SIG-M5 treated with dmso at 0.1 percent for 504 hours (cell line): ENCODE measurements around the gene IGSF3.
"Not testable (repeated sequence)": the region's sequence is repeated elsewhere in the genome, so short reads cannot be mapped to it uniquely, and the experiment has no call there.

Experiments used
- DNase-seq: peaks from one replicate; lab custom pipeline; 2025; ENCODE audit not compliant: unreplicated experiment; lab: John Stamatoyannopoulos, UW

IGSF3 gene

DNA sequence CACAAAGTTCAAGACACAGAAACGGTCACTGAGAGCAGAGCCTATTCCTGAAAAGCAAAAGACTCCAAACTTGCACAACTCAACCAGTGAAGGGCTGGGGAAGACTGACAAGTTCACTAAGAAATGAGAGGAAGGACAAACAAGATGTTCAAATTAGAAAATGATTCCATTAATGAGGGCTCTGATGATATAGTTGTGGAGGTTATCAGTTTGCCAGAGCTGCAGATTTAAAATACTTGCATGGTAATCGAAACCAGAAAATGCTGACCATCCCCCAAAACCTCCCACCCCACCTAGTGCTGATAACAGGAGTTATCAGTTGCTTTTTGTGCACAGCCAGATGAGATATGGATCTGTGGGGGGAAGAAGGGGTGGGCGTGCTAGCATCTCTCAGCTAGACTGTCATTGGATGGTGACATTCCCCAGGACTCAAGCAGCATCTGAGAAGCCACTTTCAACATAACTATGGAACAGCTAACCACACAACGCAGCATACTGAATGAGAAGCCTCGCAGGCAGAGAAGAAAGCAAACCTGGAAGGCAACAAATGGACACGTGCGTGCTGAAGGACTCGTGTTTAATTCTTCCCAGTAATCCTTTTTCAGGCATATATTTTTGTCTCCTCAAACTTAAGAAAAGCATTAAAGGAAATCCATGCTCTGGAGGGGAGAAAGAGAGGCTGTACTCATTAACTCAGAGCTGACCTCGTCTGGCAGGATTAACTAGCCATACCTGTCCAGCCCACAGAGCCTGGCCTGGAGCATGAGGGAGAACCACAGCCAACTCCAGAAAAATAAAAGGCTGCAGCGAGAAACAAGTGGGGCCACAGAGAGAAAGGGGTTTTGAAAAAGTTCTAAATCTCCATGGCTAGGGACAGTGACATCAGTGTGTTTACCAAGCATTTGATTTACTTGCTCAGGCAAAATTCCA is 35.3 kb downstream of the IGSF3 start:
- peak; percentile 24 for DNase-seq

DNA sequence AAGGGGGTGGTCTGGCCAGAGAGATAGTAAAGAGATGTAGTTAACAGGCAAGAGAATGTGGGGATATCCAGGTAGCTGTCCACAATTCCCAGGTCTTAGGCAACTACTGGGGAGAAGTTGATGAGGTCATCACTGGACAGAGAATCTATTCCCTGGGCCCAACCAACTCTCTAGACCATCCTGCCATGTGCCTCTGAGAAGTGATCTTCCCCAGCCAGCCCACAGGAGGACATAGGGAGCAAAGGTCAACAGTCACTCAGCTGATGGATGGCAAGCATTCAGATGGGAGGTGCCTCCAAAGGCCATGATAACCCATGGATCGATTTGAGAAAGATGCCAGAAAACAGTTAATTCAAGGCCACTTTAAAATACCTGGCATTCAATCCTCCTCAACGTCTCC is 36.0 kb downstream of the IGSF3 start:
- DNase-seq, result not testable (repeated sequence)

DNA sequence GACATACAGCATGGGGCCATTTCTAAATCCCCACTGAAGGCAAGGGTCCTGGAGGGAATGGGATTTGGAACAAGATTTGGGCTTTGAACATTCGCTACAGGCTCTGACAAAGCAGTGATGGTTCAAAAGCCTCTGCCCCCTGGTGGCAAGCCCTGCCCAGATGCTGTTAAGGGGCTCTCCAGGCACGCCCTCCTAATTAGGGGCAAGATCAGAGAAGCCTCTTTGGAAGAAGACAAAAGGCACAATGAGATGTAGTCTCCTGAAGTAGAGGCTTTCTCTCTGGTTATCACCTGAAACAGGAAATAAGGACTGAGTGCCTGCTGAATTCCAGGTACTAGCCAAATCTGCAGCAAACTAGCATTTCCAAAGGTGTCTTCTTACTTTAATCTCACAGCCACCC is 37.5 kb downstream of the IGSF3 start:
- not testable (repeated sequence) for DNase-seq

GRCh38 chr1:116629441-116629840 is 38.1 kb downstream of the IGSF3 start:
- not testable (repeated sequence) for DNase-seq

DNA sequence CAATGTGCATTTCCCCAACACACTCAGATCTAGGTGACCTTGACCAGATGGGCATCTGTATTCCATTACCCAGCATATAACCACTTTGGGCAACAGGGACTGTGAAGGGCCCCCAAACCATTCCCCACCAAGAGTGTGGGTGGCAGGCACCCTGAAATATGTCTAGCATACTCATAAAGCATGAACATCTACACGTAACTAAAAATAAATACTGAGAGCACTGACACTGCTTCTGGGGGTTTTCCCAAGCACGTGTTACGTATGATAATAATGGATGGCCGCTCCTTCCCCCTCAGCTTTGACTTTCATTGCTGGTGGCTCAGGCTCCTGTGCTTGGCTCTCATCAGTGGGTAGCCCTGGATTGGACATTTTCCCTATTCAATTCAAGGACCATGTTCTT is 39.1 kb downstream of the IGSF3 start:
- DNase-seq, result no peak

DNA sequence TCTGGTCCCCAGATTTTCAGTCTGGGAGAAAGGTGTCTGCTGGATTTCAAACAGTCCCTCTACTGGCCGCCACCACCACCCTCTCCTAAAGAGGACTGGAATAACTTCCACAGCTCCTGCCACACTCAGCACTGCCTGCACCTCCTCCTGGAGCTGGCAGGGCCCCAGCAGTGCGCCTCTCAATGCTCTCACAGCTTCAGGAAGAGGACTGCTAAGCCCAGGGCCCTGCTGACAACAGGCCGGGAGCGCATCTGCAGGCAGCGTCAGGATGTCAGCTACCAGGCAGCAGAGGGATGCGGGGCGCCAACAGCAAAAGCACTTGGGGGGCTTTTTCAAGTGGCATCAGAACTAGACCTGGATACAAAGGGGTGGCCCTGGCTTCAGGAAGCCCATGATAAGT is 40.2 kb downstream of the IGSF3 start:
- DNase-seq, result not testable (repeated sequence)

GRCh38 chr1:116626915-116627314 is 40.6 kb downstream of the IGSF3 start:
- DNase-seq, result not testable (repeated sequence)

DNA sequence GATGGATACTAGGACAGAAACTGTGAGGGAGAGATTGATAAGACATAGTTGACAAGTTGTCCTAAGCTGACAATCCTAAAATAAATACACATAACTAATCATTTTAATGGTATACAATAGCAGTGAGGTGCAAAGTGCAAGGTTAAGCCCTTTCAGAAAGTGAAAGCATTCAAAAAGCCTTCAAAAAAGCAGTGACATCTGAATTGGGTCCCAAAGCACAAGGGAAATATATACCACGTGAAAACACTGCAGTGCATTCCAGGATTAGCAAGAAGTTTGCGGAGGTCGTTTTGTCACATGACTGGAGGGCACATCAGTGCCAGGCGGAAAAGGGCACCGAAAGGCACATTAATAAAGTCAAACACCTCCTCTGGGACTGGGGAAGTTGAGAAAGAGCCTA is 42.4 kb downstream of the IGSF3 start:
- DNase-seq, result not testable (repeated sequence)

GRCh38 chr1:116624040-116624439 is 43.5 kb downstream of the IGSF3 start:
- DNase-seq, result no peak

GRCh38 chr1:116622496-116622895 is 45.0 kb downstream of the IGSF3 start:
- not testable (repeated sequence) for DNase-seq

GRCh38 chr1:116621756-116622155 is 45.8 kb downstream of the IGSF3 start:
- DNase-seq, result not testable (repeated sequence)

DNA sequence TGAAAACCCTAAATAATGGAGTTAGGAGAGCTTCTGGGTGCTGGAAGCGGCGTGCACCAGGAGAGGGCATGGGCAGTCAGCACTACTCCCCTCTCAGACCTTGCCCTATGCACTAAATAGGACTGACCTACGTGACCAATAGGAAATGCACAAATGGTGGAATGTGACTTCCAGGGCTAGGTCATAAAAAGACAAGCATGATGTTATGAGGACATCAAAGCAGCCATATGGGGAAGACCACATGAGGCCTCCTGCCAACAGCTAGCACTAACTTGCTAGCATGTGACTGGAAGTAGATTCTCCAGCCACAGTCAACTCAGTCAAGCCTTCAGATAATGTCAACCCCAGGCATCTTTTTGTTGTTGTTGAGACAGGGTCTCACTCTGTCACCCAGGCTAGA is 47.1 kb downstream of the IGSF3 start:
- DNase-seq, result not testable (repeated sequence)

- not testable (repeated sequence) for DNase-seq
Measured at GRCh38 chr1:116619106-116619505, 48.4 kb downstream of the IGSF3 start.

- DNase-seq, result not testable (repeated sequence)
Measured at GRCh38 chr1:116617808-116618207, 49.7 kb downstream of the IGSF3 start.

DNA sequence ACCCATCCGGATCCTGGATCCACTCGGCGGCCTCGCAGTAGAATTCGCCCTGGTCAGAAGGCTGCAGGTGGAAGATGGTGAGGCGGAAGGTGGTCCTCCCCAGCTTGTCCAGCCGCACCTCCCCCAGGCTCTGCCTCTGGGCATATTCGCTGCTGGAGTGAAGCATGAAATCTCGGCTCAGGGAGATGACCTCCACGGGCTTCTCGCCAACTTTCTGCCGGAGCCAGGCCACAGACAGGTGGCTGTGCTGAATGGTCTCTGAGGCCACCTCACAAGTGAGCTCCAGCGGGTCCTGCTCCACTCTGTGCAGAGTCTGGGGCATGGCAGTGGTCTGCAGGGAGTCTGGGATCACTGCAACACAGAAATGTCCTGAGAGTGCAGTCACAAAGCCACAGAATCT is 53.7 kb downstream of the IGSF3 start:
- DNase-seq, result not testable (repeated sequence)

GRCh38 chr1:116609801-116610371 is 57.6 kb downstream of the IGSF3 start:
- not testable (repeated sequence) for DNase-seq

DNA sequence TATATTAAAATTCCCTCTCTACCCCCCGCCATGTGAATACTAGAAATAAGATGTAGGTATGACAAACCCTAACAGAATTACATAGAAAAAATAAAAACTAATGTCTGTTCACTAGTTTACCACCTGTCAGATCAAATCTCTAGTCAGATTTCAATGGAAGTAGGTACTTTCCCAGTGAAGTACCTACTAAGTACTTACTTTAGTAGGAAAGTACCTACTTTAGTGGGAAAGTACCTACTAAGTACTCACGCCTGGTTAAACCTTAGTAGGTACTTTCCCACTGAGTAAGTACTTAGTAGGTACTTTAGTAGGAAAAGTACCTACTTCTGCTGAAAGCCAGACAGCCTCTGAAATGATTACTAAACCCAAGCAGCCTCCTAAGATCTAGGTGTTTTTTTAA is 58.7 kb downstream of the IGSF3 start:
- not testable (repeated sequence) for DNase-seq

DNA sequence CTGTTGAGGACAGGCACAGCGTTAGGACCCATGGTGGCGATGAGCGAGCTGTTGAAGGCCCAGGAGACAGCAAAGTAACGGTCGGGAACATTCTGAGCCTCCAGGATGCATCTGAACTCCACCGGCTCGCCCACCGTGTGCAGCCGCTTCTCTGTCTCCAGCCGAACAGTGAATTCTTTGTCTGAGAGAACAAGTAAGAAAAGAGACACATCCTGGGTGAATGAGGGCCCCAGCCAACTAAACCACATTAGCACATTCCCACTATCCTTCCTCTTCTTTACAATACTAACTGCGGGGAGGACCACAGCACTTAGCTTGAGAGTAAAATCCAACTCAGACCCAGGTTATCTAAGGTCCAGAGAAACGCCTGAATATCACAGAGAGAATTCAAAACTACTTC is 59.4 kb downstream of the IGSF3 start:
- not testable (repeated sequence) for DNase-seq

DNA sequence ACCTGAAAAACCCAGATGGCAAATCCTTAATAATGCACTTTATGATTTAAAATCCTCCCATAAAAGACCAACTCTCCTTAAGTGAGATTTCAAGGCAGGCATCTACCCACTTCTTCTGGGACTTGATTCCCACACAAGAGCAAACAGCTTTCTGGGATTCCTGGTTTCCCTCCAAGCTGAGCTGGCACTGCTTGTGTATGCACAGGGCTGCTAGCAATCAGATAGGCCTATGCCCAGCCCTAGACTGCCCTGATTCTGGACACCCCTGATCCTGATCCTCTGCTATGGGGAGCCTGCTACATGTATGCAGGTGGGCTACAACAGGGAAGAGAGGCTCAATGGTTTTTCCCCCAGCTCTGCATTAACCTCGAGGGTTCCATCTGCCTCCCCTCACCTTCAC is 60.1 kb downstream of the IGSF3 start:
- DNase-seq, result not testable (repeated sequence)

GRCh38 chr1:116606067-116606466 is 61.5 kb downstream of the IGSF3 start:
- DNase-seq, result peak; percentile 73

- no peak for DNase-seq
Measured at GRCh38 chr1:116605315-116605714, 62.2 kb downstream of the IGSF3 start.

DNA sequence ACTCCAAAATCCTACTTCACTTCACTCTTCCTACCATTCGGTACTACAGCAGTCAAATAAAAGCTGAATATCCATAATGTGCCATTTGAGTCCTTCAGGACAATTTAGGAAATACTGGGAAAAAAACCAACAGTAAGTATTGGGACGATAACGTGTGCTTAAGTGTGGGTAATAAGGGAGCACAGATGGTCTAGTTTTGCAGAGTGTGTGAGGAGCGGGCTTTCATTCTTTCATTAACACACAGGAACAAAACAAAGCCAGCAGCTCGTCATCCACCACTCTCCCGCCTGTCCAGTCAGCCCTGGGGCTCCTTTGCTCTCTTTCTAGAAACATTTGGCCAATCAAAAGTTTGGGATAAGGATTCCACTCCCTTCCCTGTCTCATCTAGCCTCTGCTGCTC is 63.1 kb downstream of the IGSF3 start:
- not testable (repeated sequence) for DNase-seq
